GM12892 (cell line): ENCODE measurements around the gene DTNB.

ENCODE experiments used
- DNase-seq: peaks from one replicate; pipeline ENCODE4 v3.0.0; 2011; ENCODE audit not compliant: insufficient read length
- FAIRE-seq: peaks from 2 replicates; lab custom pipeline; 2011; peaks lifted over from hg19 to GRCh38; lab: Jason Lieb, UNC
- POLR2A ChIP-seq: IDR thresholded peaks from 2 replicates; pipeline ENCODE4 v1.6.1; 2011; ENCODE audit warnings: low read depth, low read length, control low read depth
- POLR2AphosphoS5 ChIP-seq: IDR thresholded peaks from 2 replicates; pipeline ENCODE4 v1.6.1; 2011; ENCODE audit warnings: low read depth, low read length, control low read depth
- TAF1 ChIP-seq: IDR thresholded peaks from 2 replicates; pipeline ENCODE4 v1.6.1; 2011; ENCODE audit warnings: low read depth, mild to moderate bottlenecking, control low read depth, low read length, borderline replicate concordance

DTNB gene

DNA sequence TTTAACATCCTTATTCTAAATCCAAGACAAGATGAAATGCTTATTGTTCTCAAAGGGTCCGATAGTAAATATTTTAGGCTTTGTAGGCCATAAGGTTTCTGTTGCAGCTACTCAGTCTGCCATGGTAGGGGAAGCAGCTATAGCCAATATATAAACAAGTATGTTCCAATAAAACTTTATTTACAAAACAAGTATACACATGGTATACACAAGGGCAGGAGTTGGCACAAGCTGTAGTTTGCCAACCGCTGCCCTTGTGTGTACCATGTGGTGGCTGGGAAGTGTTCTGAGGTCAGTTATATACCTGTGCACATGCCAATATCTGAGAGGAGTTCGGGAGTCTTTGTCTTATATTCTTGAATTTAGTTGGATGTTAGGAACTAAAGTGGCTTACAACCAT, 205.6 kb downstream of the DTNB start:
- FAIRE-seq (no peak), DNase-seq (no peak)
- no peak for TF ChIP-seq TAF1
- no peak for TF ChIP-seq POLR2A
- TF ChIP-seq POLR2AphosphoS5, result no peak

DNA sequence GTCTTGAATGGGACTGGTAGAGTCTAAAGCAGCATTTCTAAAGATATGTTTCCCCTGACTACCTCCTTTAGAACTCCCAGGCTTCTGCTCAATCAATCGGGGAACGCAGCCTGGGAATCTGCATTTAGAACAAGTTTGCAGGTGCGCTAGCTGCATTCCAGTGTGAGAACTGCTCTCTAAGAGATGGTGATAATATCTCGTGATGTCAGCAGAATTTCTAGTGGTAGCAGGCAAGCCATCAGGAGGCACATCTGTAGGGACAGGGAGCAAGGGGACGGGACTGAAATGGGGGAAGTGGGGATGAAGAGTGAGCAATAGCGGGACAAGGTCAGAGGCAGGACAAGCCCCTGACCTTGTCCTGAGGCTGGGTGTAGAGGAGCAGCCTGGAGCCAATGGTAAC, 211.4 kb downstream of the DTNB start:
- no peak for TF ChIP-seq POLR2AphosphoS5
- TF ChIP-seq POLR2A, result no peak
- TF ChIP-seq TAF1, result no peak
- no peak for DNase-seq
- no peak for FAIRE-seq

DNA sequence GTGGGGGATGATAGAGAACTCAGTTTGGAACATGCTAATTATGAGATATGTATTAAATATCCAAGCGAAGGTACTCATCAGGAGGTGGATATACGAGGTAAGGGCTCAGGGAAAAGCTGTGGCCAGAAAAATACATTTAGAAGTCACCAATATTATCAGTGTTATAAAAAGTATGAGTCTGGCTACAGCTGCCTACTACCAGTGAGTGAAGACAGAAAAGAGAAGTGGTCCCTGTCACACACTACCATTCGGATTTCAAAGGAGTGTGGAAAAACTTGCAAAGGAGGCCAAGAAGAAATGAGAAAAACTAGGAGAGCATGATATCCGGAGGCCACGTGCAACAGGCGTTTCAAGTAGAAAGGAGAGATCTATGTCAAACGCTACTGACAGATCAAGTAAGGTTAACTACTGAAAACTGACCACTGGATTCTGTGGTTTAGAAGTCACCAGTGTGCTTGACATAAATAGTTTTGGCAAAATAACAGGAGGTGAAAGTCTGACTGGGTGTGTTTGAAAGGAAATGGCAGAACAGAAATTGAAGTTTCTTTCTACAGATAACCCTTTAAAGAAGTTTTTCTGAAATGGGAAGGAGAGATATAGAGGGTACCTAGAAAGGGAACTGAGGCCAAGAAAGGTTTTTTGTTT, 213.0 kb downstream of the DTNB start:
- FAIRE-seq (no peak), DNase-seq (no peak)
- TF ChIP-seq TAF1 (no peak), POLR2AphosphoS5 (no peak), POLR2A (no peak)

DNA sequence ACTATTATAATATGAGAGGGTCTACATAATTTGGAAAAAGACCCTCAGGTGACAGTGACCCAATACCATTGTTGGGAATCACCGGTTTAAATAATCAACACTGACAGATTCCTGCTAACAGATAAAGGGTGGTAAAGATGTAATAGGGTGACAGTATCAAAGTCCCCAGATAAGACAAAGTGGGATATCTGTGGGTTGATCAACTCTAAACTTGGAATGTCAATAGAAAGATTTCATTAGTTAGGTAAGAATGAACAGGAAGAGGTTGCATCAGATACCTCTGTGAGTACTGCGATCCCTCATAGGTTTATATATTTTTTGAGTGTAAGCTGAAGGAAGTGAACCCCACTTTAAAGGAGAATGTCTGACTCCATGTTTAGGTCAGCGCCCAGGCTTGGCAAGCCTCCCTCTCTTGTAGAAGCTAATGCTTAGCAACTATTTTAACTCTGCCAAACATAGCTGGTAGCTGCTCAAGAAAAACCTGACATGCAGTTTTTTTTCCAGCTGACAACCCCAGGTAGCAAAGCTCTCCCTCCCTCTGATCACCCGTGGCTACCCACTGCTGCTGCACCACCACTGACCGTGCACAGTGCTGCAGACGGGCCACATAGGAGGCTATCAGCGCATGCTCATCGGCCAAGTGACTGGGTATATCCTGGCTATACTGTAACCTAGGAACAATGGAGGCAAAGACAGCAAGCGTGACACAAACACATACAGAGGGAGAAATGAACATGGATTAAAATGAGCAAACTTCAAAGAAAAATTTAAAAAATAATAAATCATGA, 218.4 kb downstream of the DTNB start:
- FAIRE-seq, result no peak
- TF ChIP-seq POLR2A (no peak), POLR2AphosphoS5 (no peak), TAF1 (no peak)
- DNase-seq, result no peak

DNA sequence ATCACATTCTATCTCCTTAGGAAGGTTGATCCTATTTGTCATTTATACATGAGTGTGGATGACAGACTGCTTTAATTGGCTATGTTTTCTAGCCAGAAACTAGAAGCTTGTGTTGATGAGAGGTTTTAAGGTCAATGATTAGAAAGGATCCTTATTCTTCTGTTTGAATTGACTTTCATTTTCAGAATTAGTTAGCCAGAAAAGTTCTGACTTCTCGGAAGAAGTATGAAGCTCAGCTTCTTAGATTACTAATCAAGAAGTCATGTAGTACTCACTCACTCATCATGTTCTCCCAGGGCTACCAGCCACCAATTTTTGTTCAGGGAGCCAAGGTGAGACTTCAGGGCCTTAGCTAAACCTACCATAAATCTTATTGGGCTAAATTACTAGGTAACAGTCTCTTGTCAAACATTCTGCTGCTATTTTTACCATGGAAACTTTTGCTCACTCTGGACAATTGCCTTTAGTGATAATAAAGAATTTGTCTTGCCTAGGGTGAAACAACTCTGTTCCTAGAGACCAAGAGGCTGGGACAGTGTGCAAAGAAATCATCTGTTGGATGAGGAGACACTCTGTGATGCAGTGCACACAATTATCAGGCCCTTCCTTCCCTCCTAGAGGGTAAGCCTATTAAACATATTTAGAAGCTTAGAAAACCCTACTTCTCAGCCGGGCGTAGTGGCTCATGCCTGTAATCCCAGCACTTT, 220.0 kb downstream of the DTNB start:
- TF ChIP-seq POLR2AphosphoS5 (no peak), POLR2A (0 out of 2 replicates have a peak, but pooled peaks have one; percentile 32), TAF1 (no peak)
- FAIRE-seq (peak; percentile 94), DNase-seq (peak; percentile 41)

DNA sequence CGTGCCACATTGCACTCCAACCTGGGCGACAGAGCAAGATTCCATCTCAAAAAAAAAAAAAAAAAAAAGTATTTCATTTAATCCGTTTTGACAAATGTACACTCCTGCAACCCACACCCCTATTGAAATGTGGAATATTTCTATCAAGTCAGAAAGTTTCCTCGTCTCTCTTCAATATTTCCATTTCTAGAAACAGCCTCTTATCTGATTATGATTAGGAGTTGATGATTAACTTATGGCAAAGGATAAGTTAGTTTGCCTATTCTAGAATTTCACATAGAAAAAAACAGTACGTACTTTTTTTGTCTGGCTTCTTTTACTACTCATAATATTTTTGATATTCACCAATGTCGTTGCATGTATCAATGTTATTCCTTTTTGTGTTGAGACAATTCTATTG, 224.6 kb downstream of the DTNB start:
- TF ChIP-seq POLR2A, result no peak
- TF ChIP-seq POLR2AphosphoS5, result no peak
- no peak for TF ChIP-seq TAF1
- no peak for DNase-seq
- no peak for FAIRE-seq

DNA sequence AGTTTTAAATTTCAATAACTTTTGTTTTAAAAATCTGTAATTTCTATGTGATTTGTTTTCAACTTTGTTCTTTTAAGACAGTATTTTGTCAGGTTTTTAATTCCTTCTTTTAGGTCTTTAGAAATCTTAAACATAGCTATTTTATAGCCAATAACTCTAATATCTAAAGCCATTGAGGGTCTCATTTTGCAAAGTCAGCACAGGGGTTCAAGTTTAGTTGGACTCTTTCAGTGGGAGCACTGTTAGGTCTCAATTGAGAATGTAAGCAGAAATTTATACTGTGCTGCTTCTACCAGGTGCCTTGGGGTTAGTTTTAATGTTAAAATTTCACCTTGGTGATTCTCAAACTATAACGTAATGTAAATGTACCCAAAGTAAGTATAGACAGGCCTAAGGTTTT, 226.4 kb downstream of the DTNB start:
- no peak for TF ChIP-seq TAF1
- no peak for TF ChIP-seq POLR2AphosphoS5
- no peak for TF ChIP-seq POLR2A
- DNase-seq, result no peak
- no peak for FAIRE-seq

DNA sequence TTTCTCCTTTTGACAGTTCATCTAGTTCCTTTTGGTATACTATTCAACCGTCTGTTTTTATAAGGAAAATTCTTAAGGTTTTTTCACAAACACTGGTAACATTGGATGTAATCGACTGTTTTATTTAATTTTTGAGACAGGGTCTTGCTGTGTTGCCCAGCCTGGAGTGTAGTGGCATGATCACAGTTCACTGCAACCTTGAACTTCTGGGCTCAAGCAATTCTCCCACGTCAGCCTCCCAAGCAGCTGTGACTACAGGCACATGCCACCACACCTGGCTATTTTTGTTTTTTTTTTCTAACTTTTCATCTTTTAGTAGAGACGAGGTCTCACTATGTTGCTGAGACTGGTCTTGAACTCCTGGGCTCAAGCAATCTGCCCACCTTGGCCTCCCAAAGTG, 227.3 kb downstream of the DTNB start:
- DNase-seq, result no peak
- TF ChIP-seq POLR2A (no peak), POLR2AphosphoS5 (no peak), TAF1 (no peak)
- no peak for FAIRE-seq

DNA sequence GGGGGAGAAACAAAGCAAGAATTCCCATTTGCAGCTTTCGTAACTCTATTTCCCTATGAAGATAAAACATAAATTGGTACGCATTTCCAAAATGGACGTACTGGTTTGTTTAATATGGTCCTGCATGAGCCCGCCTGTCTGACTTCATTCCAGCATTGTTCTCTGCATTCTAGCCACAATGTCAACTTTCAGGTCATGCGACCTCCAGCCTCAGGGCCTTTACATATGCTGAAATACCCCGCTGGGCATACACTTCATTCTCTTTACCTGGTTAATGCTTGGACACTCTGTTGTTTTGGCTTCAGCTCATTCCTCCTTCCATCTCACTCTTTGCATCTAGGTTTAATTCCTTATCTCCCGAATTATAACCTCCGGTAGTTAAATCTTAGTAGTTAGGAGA, 227.9 kb downstream of the DTNB start:
- TF ChIP-seq TAF1 (no peak), POLR2AphosphoS5 (no peak), POLR2A (no peak)
- FAIRE-seq, result peak; percentile 74
- DNase-seq, result no peak

DNA sequence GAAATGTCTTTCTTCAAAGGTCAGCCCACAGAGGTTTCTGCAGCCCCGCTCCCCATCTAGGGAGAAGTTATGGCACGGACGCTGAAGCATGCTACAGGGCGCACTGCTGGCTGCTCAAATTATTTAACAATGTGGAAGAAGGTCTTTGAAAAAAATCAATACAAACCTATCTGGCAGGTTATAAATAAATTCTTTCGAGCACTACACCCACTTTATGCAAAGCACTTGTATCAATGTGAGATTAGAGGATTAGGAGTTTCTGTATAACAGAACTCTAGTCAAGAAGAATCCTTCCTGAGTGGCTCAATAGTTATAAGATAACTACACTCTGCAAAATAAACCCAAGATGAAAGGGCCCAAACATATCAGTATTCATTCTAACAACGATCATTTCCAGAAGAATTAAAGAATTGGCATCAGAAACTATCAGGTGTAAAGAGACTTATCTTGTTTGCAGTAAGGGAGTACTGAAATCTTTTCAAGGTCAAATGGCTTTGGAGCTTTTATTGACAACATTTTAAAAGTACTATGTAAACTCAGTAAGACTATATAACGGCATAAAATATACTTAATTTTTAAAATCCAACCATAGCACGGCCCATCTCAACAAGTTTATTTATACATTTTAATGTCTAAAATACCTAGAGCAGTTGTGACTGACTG, 228.6 kb downstream of the DTNB start:
- no peak for DNase-seq
- TF ChIP-seq POLR2AphosphoS5, result no peak
- no peak for TF ChIP-seq TAF1
- TF ChIP-seq POLR2A, result no peak
- FAIRE-seq, result peak; percentile 73

DNA sequence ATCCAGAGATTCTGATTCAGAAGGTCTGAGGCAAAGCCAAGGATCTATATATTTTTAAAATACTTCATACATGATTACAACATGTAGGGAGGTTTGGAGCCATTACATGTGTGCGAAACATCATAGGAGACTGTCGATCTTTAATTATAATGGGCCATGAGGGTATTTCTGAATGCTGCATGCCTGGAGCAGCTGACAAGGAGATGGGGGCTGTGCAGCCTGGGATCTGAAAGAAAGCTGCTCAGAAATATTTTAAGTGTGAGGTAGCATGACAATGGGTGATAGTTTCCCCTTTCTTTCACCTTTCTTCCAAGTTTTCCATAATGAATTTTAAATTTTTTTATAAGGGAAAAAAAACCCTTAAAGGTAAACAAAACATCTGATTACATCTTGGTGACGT, 229.6 kb downstream of the DTNB start:
- FAIRE-seq, result no peak
- no peak for TF ChIP-seq POLR2A
- no peak for TF ChIP-seq POLR2AphosphoS5
- TF ChIP-seq TAF1, result no peak
- DNase-seq, result no peak
